Activated CD4-positive, alpha-beta T cell treated with anti-CD3 and anti-CD28 coated beads, Interleukin-2, amount 50 U/mL, for 4 hours (primary cell): ENCODE results near the gene LENG8.
A peak's percentile ranks its signal among the peaks of the same experiment; 100 is the strongest.

Experiments
- DNase-seq, 2 experiments: peaks; one replicate each; pipeline ENCODE4 v3.0.0-alpha.2; 2020

LENG8 gene

DNA sequence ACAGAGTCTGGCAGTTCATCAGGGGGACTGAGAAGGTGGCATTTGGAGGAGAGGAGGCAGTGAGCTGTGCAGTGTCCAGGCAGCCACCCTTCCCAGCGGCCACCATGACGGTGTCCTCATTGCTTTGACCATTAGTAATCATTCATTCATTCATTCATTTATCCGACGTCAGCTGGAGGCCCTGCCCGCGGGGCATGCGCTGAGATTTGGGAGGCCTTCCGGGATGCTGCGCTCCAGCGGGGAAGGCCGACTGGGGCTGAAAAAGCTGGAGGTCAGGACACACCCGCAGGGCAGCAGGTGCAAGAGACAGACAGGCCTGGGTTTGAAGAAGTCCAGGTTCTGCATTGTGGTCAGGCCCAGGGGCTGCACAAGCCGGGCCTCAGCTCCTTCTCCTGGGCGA is 24.8 kb upstream of the LENG8 start:
- no peak for DNase-seq

DNA sequence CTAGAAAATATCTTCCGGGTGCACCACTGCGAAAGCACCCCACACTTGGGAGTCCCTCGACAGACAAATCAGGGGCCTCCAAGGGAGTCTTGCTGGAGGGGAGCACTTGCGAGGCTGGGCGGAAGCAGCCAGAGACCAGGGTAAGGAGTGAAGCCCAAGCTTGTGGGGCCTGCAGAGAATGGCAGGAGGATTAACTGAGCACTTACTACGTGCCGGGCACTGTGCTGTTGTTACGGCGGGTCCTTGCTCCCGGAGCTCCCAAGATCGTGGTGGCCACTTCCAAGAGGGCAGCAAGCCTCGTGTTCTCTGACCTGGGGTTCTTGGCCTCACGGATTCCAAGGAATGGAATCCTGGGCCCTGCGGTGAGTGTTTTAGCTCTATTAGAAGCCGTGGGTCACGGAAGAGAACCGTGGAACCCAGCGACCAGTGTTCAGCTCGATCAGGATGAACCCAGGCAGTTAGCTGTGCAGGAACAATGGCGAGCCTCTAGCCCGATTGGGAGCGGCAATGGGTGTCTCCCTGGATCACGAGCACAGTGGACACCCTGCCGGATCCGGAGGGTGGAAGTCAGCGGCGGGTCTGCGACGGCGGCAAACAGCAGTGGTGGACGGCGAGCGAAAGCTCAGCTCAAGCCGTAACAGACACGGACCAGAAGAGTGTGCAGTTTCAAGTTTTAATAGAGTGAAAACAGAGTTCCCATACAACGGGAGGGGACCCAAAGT is 24.2 kb upstream of the LENG8 start:
- no peak for DNase-seq

DNA sequence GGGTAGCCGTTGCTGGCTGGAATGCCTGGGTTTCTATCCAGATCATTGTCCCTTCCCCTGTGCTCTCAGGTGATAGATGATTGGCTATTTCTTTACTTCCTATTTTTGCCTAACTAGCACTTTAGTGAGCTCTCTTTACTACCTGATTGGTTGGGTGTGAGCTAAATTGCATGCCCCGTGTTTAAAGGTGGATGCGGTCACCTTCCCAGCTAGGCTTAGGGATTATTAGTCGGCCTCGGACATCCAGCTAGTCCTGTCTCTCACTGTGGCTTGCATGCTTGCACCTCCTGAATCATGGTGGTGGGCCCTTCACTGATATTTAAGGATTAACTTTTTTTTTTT is 23.6 kb upstream of the LENG8 start:
- DNase-seq: no peak

DNA sequence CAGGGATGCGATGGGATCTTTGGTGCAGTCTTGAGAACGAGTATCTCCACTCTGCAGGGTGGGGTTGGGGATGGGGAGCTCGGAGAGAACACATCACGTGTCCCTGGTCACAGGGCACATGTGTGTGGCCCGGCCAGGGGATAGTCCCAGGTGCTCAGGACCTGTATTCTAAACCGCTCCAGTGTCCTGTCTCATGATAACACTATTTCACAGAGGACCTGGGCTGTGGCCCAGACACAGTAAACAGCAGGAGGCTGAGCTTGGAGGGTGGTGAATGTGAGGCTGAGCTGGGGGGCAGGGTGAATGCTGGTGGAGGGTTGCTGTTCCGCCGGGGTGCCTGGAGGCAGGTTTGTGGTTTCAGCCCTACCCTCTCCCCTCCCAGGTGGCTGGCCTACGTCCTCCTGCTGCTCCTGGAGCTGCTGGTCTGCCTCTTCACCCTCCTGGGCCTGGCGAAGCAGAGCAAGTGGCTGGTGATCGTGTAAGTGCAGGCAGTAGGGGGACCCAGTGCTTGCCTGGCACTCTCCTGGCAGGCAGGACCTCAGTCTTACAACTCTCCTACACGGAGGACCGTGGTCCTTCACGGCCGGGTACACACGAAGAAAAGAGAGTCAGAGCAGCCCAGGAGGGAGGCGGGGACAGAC is 22.6 kb upstream of the LENG8 start:
- no peak for DNase-seq

DNA sequence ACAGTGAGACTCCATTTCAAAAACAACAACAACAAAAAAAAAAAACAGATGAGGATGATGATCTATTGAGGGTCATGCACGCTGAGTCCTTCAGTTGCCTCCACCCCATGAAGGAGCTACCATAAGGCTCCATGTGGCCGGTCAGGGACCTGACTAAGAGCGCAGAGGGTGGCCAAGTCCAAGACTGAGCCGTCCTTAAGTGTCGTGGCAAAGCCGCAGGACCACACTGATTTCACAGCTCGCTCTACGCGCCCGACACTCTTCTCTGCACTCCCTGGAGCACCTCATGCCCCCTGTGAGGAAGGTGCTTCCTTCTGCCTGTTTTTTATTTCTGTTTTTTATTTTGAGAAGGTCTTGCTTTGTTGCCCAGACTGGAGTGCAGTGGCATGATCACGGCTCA is 21.4 kb upstream of the LENG8 start:
- no peak for DNase-seq

DNA sequence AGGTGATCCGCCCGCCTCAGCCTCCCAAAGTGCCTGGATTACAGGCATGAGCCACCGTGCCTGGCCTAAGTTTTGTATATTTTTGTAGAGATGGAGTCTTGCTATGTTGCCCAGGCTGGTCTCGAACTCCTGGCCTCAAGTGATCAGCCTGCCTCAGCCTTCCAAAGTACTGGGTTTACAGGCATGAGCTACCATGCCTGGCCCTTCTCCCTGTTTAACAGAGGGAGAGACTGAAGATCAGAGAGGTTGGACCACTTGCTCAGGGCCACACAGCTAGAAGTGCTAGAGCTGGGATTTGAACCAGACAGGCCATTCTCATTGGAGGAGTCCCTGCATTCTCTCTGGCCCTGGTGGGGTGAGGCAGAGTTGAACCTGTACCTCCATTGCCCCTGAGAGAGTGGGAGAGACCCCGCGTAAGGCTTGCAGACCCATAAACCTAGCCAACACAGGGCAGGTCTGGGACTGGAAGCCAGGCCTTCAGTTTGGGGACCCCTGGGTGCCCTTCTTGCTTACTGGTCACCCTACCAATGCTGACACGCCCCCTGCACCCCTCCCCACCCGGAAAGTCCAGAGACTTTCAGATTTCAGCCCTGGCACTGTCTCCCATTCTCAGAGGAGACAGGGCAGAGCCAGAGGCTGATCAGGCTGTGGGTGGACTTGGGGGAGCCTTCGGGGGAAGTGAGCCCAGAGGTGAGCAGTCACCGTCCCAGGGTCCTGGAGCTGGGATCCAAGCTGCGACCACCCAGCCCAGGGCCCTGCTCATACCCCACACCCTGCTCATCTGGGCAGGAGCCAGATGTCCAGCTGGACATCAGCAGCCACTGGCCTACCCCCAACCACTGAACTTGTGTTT is 20.4 kb upstream of the LENG8 start:
- DNase-seq: no peak

DNA sequence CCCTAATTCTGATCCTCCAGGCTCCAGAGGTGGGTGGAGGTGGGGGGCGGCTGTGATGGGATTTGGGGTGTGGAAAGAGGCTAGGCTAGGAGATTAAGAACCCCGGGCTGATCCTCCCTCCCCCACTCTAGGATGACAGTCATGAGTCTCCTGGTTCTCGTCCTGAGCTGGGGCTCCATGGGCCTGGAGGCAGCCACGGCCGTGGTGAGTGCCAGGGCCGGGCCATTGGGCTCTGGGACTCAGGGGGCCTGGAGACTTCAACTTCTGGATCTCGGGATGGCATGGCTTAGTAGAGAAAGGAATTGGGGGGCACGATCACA is 19.9 kb upstream of the LENG8 start:
- DNase-seq: no peak

DNA sequence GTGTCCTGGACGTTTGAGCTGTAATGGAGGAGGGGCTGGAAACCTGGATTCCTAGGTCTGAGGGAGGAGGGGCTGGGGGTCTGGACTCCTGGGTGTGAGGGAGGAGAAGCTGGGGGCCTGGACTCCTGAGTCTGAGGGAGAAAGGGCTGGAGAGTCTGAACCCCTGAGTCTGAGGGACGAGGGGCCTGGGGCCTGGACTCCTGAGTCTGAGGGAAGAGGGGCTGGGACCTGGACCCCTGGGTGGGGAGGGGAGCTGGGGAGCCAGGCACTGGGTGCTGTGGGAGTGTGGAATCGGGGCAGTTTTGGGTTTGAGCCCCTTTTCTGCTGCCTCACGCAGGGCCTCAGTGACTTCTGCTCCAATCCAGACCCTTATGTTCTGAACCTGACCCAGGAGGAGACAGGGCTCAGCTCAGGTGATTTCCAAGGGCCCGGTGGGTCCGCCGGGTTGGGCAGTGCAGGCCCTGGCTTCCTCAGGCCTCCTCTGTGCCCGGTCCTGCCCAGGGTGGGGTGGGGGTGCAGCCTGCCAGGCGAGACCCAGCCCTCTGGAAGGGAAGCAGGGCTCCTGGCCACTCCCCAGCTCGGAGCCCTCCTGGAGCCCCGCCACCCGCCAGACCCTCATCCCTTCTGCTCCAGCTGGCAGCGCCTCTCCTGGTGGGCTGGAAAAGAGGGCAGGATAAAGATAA is 19.3 kb upstream of the LENG8 start:
- DNase-seq: no peak

DNA sequence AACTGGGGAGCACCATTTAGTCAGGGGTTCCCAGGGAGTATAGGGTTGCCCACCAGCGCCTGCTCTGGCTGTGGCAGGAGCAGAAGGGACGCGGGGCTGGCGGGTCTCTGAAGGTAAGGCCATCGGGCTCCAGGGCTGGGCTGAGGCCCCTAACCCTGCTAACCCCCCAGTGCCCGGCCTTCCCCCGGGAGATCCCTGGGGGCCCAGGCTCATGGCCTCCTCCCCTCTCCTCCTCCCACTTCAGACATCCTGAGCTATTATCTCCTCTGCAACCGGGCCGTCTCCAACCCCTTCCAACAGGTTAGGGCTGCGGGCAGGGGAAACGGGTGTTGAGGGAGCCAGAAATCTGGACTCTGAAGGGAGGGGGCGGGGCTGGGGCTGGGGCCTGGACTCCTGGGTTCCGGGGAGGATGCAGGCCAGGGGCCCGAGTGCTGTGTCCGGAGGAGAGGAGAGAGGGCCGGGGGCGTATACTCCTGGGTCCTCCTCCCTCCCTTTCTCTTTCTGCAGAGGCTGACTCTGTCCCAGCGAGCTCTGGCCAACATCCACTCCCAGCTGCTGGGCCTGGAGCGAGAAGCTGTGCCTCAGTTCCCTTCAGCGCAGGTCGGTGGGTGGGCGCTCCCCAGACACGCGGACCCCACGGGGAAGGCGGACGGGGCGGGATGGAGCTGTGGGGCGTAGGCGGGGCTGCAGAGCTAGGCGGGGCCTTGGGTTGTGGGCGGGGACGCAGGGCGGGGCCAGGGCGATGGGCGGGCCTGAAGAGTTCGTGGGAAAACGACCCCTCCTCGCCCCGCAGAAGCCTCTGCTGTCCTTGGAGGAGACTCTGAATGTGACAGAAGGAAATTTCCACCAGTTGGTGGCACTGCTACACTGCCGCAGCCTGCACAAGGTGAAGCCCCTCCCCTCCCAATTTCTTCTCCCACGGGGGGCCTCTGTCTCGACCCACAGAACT is 18.4 kb upstream of the LENG8 start:
- DNase-seq: peak; percentile 35 to 38

DNA sequence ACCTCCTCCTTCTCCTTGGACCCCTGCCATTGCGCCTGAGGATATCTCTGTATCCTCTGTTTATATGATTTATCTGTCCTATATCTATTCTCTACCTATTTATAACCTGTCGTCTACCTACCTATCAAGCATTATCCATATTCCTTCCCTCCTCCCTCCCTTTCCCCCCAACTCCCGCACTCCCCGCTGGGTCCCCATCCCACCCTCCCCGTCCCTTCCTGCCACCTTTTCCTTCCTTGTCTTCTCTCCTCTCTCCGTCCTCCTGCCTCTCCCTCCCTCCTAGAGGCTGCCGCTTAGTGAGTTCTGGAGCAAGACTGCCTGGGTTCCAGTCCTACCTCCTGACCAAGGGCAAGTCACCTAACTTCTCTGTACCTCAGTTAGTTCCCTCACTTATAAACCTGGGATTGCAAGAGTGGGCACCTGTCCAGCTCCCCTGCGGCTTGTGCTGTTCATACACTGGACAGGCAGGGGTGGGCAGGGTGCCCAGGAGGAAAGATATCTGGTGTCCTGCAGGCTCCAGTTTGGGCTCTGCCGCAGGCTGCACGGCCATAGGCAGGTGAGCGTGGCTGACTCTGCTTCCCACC is 17.7 kb upstream of the LENG8 start:
- DNase-seq: no peak

DNA sequence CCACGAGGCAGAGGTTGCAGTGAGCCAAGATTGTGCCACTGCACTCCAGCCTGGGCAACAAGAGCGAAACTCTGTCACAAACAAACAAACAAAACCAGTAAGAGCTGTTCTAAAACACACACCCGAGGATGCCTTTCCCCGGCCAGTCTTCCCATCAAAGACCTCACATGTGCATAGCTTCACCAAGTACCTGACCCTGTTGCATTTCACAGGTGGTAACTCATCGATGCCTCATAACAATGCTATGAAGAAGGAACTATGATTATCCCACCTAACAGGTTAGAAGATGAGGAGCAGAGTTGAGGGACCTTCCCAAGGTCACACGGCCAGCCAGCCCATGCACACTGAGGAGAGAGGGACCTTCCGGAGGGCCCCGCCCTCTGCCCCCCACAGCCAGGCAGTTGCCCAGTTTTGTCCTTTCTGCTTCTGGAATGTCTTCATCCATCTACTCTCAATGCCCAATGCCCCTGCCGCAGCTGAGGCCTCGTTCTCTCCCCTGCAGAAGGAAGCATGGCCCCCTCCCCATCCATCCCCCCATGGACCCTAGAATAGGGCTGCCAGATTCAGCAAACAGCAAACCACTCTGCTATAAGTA is 16.8 kb upstream of the LENG8 start:
- DNase-seq: no peak

DNA sequence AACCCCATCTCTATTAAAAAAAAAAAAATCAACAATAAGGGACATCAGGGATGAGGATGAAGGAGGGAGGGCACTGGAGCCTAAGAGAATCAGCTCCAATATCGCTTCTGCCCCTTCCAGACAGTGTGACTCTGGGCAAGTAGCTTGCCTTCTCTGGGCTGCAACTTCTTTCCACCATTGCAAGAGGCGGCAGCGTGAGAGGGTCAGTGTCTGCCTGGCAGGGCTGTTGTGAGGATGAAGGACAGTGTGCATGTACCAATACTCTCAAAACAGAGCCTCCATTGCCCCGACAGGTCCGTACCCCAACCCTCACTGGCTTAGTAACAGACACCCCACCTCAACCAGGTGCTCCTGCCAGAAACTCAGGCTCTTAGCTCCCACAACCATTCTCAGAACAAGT is 15.3 kb upstream of the LENG8 start:
- no peak for DNase-seq

DNA sequence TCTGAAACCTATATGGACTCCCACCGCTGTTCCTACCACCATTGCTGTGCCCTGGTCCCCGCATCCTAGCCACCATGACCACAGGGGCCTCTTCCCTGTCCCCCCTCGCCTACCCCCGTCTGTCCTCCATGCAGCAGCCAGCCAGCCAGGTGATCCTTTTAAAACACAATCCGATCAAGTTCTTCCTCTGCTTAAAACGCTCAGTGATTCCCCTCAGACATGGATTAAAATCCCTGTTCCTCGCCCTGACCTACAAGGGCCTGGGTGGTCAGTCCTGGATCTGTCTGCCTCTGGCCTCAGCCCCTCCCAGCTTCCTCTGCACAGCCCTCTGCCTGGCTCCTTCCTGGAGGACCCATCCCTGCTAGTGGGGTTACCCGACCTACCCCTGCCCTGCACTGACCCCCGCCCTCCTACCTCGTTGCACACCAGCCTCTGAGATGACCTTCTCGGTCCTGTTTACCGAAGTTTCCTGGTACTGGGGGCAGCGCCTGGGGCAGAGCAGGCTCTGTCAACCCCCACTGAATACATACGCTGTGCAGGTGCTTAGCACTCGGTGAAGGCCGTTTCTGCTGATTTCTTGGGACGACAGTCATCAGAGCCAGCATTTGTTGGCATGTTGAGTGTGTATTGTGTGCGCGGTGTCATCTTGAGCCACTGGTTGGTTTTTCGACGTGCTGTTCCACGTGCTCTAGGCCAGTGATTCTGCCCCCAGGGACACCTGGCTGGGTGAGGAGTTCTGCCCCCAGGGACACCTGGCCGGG is 14.7 kb upstream of the LENG8 start:
- no peak for DNase-seq

DNA sequence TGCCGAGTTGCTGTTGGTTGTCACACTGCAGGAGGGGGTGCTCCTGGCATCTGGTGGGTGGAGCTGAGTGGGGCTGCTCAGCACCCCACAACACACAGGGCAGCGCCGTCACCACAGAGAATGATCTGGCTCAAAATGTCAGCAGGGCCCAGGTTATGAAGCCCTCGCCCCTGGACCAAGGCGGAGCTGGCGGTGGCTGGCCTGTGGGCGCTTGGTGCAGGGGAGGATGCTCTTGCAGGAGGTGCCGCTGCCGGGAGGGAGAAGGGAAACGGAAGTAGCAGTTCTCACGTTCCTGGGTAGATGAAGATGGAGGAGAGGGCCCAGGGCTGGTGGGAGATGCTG is 14.2 kb upstream of the LENG8 start:
- DNase-seq: no peak

DNA sequence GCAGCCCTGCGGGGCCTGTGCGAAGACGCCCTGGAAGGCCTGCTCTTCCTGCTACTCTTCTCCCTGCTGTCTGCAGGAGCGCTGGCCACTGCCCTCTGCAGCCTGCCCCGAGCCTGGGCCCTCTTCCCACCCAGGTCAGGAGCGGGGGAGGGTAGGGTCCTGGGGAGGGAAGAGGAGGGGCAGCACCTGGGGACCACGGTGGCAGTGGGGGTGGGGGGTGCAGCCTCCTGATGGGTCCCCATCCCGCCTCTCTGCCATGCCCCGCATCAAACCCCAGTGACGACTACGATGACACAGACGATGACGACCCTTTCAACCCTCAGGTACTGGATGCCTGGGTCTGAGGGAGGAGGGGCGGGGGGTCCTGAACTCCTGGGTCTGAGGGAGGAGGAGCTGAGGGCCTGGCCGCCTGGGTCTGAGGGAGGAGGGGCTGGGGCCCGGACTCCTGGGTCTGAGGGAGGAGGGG is 13.4 kb upstream of the LENG8 start:
- no peak for DNase-seq

DNA sequence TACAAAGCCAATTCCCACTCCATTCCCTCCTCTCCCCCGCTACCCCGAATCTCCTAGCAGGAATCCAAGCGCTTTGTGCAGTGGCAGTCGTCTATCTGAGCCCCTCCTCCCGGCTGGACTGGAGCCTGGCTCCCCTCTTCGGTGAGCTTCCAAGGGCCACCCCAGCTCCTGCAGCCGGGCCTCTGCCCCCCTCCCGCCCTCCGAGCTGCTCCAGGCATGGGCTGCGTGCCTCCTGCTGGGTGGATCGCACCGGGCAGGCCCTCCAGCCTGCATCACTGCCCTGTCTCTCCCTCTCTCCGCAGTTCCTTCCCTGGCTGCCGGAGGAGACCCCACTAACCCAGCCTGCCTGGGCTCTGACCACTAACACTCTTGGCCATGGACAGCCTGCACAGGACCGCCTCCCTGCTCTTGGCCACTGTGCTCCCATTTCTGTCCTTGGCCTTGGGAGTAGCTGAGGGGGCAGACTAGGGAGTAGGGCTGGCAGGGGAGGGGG is 12.9 kb upstream of the LENG8 start:
- DNase-seq: no peak

DNA sequence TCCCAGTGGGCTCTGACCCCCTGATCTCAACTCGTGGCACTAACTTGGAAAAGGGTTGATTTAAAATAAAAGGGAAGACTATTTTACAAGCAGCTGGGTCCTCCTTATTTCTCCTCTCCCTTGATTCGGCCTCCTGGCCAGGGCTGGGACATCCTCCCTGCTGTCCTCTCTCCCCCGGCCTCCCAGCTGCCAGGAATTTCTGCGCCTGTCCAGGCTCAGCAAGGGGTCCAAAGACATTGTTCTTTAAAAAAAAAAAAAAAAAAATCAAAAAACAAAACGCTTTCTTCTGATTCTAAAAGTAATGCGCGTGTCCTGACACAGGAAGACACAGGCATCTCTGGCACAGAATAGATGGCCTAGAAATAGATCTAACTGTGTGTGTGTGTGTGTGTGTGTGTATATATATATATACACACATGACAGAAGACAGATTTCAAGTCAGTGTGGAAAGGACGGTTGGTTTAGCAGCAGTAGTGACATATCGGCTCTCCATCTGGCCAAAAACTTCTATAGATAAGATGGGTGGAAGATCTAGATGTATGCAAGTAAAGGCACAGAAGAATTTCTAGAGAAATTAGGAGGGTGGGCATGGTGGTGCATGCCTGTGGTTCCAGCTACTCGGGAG is 12.3 kb upstream of the LENG8 start:
- DNase-seq: no peak

DNA sequence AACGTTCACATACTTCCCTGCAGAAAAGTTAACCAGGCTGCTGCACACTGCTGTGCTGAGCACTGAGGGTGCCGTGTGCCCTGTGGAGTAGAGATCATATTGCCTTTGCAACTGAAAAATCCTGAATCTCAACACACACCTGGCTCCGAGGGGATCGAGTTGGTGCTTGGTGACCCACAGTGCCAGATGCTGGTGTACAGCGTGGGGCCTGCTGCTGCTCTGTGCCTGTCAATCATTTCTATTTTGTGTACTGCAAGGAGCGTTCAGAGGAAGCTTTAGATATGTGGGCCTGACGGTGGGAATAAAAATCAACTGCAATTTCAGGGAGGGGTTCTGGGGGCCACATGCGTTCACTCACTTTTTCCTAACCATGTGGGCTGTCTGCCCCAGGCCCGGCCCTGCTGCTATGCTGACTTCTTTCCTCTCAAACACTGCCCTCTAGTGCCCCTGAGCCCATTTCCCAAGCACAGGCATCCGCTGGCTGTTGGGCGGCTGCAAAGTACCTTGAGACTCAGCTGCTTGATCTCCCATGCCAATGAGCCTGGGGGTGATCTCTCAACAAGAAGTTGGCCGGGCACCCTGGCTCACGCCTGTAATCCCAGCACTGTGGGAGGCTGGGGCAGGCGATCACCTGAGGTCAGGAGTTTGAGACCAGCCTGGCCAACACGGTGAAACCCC is 9.7 kb upstream of the LENG8 start:
- peak; percentile 21 for DNase-seq

DNA sequence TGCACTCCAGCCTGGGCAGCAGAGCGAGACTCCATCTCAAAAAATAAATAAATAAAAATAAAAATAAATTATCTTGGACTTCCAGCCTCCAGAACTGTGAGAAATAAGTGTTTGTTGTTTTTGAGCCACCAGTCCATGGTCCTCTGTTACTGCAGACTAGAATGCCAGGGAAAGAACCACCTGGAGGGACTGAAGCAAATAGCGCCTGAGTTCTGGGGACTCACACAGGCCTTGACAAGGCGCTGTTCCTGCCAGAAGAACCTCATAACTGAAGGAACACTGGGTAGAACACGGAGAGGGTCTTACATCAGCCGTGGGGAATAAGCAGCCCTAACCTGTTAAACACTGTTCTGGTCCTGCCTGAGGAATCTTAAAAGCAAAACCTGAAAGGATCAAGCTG is 8.4 kb upstream of the LENG8 start:
- DNase-seq: no peak

DNA sequence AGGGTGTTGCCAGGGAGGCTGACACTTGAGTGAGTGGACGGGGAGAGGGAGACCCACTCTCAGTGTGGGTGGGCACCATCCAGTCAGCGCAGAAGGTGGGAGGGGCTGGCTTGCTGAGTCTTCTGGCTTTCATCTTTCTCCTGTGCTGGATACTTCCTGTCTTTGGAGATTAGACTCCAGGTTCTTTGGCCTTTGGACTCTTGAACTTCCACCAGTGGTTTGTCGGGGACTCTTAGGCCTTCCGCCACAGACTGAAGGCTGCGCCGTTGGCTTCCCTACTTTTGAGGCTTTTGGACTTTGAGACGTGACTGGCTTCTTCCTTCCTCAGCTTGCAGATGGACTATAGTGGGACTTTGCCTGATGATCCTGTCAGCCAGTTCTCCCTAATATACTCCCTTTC is 4.3 kb upstream of the LENG8 start:
- no peak for DNase-seq
